CD4-positive, CD25-positive, alpha-beta regulatory T cell (primary cell): Measurements from ENCODE around the gene LRRC73. TPM values are rescaled to one million over a fixed set of nuclear protein-coding genes. Genes with fewer than 3 reads are reported as not detected.

ENCODE experiments used
- ATAC-seq, 2 donors: fragments of 150-1000 bp; cut with Tn5 transposase; one replicate each; pipeline ENCODE4 v1.10.0; 2021; ENCODE audit warnings: low read depth in 2 of 2, moderate number of reproducible peaks in 2 of 2, moderate library complexity in 1 of 2
- DNase-seq, 3 donors: peaks; one replicate each; pipeline versions ENCODE4 v3.0.0 to v3.0.0-alpha.2; 2012 to 2022; ENCODE audit warnings: mixed read lengths in 1 of 3
- H3K27ac ChIP-seq: one replicate; pipeline ENCODE4 v1.7.0; 2013; ENCODE audit warnings: mild to moderate bottlenecking, low read length; ENCODE audit not compliant: insufficient read depth, poor library complexity, severe bottlenecking
- H3K27me3 ChIP-seq: one replicate; pipeline ENCODE4 v1.7.0; 2013; ENCODE audit warnings: low read length; ENCODE audit not compliant: control insufficient read depth, insufficient read depth
- H3K36me3 ChIP-seq: one replicate; pipeline ENCODE4 v1.7.0; 2013; ENCODE audit warnings: mild to moderate bottlenecking, low read length, moderate library complexity; ENCODE audit not compliant: control insufficient read depth, insufficient read depth
- H3K4me1 ChIP-seq: 2 replicates; pipeline ENCODE4 v1.7.0; 2013; ENCODE audit warnings: mild to moderate bottlenecking, low read length; ENCODE audit not compliant: insufficient read depth, control insufficient read depth, poor library complexity, severe bottlenecking
- H3K4me3 ChIP-seq: one replicate; pipeline ENCODE4 v1.7.0; 2013; ENCODE audit warnings: low read depth, mild to moderate bottlenecking, low read length, moderate library complexity
- H3K9me3 ChIP-seq, 2 experiments: 1 replicate in 1 of 2; 2 replicates in 1 of 2; pipeline ENCODE4 v1.7.0; 2013; ENCODE audit warnings: low read length in 2 of 2, mild to moderate bottlenecking in 1 of 2, moderate library complexity in 1 of 2; ENCODE audit not compliant: control insufficient read depth in 2 of 2
- H3K27ac Mint-ChIP-seq, 3 donors: one replicate each; pipeline ENCODE4 v1.8.0; 2020 to 2022; ENCODE audit warnings: mild to moderate bottlenecking in 3 of 3, mixed read lengths in 3 of 3, moderate library complexity in 2 of 3
- H3K27me3 Mint-ChIP-seq: one replicate; pipeline ENCODE4 v1.8.0; 2022; ENCODE audit warnings: mild to moderate bottlenecking, mixed read lengths
- H3K36me3 Mint-ChIP-seq: one replicate; pipeline ENCODE4 v1.8.0; 2020; ENCODE audit warnings: mixed read lengths
- H3K4me1 Mint-ChIP-seq, 4 donors: one replicate each; pipeline ENCODE4 v1.8.0; 2020 to 2022; ENCODE audit warnings: mixed read lengths in 4 of 4, mild to moderate bottlenecking in 1 of 4
- H3K4me3 Mint-ChIP-seq, 4 donors: one replicate each; pipeline ENCODE4 v1.8.0; 2020 to 2022; ENCODE audit warnings: mild to moderate bottlenecking in 4 of 4, mixed read lengths in 4 of 4, moderate library complexity in 3 of 4
- H3K9me3 Mint-ChIP-seq, 7 donors: one replicate each; pipeline ENCODE4 v1.8.0; 2020 to 2022; ENCODE audit warnings: mixed read lengths in 7 of 7, mild to moderate bottlenecking in 3 of 7, moderate library complexity in 2 of 7
- polyA plus RNA-seq, 4 donors: library from polyadenylated mRNA; unstranded; fragments of 300-500 nt; fragmentation: Illumina TruSeq; gene quantifications; one replicate each; pipeline ENCODE4 v1.2.3, GENCODE V29; 2021
- total RNA-seq: library from RNA; stranded (reverse); gene quantifications from one replicate; pipeline ENCODE4 v1.2.3, GENCODE V29; 2022

Gene LRRC73
- total and polyA plus RNA-seq, 5 donors from 2014 or later: 0.30 TPM; not detected in 4

DNA sequence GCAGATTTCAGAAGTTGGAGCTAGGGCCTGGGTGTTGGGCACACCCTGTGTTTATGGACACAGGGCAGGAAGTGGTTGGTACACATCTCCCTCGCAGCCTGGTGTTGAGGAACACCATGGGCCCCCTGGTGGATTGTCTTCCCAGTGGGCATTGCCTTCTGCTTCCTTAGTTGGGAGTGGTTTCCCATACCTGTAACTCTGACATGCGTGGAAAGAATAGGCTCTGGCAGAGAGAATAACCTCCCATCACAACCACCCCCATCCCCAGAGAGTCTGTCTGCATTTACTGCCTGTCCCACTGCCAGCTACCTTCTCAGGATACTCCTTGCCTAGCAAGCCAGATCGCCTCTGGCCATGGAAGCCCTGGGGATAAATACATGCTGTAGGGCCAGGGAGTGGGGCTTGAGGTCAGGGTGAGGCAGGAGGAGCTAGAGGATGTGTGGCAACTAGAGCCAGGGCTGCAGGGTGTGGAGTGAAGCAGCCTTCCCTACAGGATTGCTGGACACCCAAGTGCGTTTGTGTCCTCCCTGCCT is 14.7 kb downstream of the LRRC73 start:
- Histone ChIP-seq H3K27ac (peak overlapping the region; percentile 16), H3K36me3 (peaks cover 22% of the 10 kb centered on the region), H3K4me1 (peaks cover 25% of the 10 kb centered on the region), H3K27me3 (no peaks in the 10 kb centered on the region), H3K9me3 (no peaks in the 10 kb centered on the region), H3K4me3 (no peak overlapping the region)
- Mint-ChIP-seq H3K27me3 (no peaks in the 10 kb centered on the region), H3K9me3 (no peaks in the 10 kb centered on the region), H3K27ac (peak overlapping the region; percentile 88 to 94 (median 93)), H3K4me1 (peaks cover 4 to 37% (median 23%) of the 10 kb centered on the region in 4 donors), H3K4me3 (peak overlapping the region in 3 of 4 donors; percentile 6 to 64 (median 46)), H3K36me3 (peaks cover 13% of the 10 kb centered on the region)
- DNase-seq (peak in 2 of 3 donors; percentile 23 to 62), ATAC-seq (peak; percentile 61 to 72)

DNA sequence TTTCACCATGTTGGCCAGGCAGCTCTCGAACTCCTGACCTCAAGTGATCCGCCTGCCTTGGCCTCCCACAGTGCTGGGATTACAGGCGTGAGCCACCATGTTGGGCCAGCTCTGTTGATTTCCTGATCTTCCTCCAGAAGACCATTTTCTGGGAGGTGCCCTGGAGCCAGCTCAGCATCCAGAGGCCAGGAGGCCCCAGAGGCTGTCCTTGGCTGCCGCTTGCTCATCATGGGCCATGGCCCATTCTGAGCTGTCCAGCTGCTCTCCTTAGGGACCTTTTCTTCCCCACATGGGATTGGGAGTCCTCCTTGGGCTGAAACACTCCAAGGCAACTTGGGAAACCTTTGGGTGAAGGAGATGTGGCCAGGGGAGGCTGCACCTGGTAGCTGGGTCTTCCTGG is 15.4 kb downstream of the LRRC73 start:
- Mint-ChIP-seq H3K27me3 (no peaks in the 10 kb centered on the region), H3K27ac (peak overlapping the region in 2 of 3 donors; percentile 88 to 94), H3K9me3 (no peaks in the 10 kb centered on the region), H3K36me3 (peaks cover 17% of the 10 kb centered on the region), H3K4me3 (peak overlapping the region in 1 of 4 donors; percentile 27), H3K4me1 (peaks cover 4 to 43% (median 23%) of the 10 kb centered on the region in 4 donors)
- H3K36me3 ChIP-seq: peaks cover 17% of the 10 kb centered on the region
- H3K27ac ChIP-seq: no peak overlapping the region
- DNase-seq (no peak), ATAC-seq (no peak)
- H3K4me3 ChIP-seq: no peak overlapping the region
- H3K9me3 ChIP-seq: no peaks in the 10 kb centered on the region
- peaks cover 25% of the 10 kb centered on the region for H3K4me1 ChIP-seq
- H3K27me3 ChIP-seq: no peaks in the 10 kb centered on the region

GRCh38 chr6:43494321-43494720 is 15.8 kb downstream of the LRRC73 start:
- peak overlapping the region; percentile 70 to 94 (median 88) for H3K27ac Mint-ChIP-seq
- H3K9me3 Mint-ChIP-seq: no peaks in the 10 kb centered on the region
- Histone ChIP-seq H3K27me3 (no peaks in the 10 kb centered on the region), H3K36me3 (peaks cover 17% of the 10 kb centered on the region), H3K9me3 (no peaks in the 10 kb centered on the region), H3K4me1 (peaks cover 25% of the 10 kb centered on the region), H3K4me3 (no peak overlapping the region), H3K27ac (no peak overlapping the region)
- ATAC-seq (no peak), DNase-seq (no peak)
- H3K4me1 Mint-ChIP-seq: peaks cover 4 to 43% (median 23%) of the 10 kb centered on the region in 4 donors
- peak overlapping the region in 2 of 4 donors; percentile 27 to 52 for H3K4me3 Mint-ChIP-seq
- peaks cover 14% of the 10 kb centered on the region for H3K36me3 Mint-ChIP-seq
- H3K27me3 Mint-ChIP-seq: no peaks in the 10 kb centered on the region

DNA sequence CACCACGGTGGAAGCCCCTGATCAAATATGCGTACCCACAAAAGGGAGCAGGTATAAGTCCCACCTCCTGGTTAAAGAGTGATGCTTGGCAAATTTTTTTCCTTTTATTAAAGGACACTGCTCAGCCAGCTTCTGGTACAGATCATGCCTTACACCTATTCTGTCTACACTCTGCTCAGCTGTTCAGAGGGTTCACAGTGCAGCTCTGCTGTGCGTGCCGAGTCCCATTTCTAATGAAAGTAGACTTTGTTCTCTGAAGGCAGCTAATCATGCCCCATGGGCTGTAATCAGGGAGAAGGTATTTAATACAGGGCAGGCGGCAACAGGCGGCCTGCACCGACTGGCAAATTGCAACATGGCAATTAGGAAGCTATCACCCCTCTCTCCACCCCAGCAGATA is 16.3 kb downstream of the LRRC73 start:
- no peaks in the 10 kb centered on the region for H3K27me3 Mint-ChIP-seq
- H3K36me3 Mint-ChIP-seq: peaks cover 13% of the 10 kb centered on the region
- no peaks in the 10 kb centered on the region for H3K9me3 Mint-ChIP-seq
- ATAC-seq (no peak), DNase-seq (no peak)
- H3K27ac Mint-ChIP-seq: peak overlapping the region; percentile 60 to 70 (median 61)
- H3K36me3 ChIP-seq: peaks cover 13% of the 10 kb centered on the region
- H3K4me3 ChIP-seq: no peak overlapping the region
- H3K4me1 ChIP-seq: peaks cover 25% of the 10 kb centered on the region
- no peak overlapping the region for H3K27ac ChIP-seq
- H3K4me1 Mint-ChIP-seq: peaks cover 4 to 46% (median 25%) of the 10 kb centered on the region in 4 donors
- no peaks in the 10 kb centered on the region for H3K27me3 ChIP-seq
- no peaks in the 10 kb centered on the region for H3K9me3 ChIP-seq
- peak overlapping the region in 1 of 4 donors; percentile 52 for H3K4me3 Mint-ChIP-seq

DNA sequence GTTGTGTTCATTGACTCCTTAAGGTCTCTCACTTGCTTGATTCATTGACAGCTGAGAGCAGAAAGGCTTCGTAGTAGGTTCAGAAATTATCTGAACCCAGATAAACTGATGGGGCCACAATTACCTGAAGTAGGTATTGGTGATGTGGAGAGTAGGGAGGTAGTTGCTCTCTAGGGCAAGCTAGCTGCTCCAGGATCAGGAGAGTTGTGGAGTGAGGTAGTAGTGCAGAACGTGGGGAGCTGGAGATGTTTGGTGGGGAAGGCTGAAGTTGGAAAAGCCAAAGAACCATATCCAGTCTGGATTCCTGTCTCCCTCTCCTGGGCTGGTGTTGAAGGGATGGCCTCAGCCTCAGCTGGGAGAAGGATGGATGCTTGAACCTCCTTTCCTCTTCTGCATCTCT is 16.9 kb downstream of the LRRC73 start:
- Histone ChIP-seq H3K27ac (no peak overlapping the region), H3K4me3 (no peak overlapping the region), H3K36me3 (peaks cover 8% of the 10 kb centered on the region), H3K27me3 (no peaks in the 10 kb centered on the region), H3K9me3 (no peaks in the 10 kb centered on the region), H3K4me1 (peaks cover 25% of the 10 kb centered on the region)
- DNase-seq (no peak), ATAC-seq (no peak)
- H3K4me1 Mint-ChIP-seq: peaks cover 4 to 47% (median 26%) of the 10 kb centered on the region in 4 donors
- H3K27ac Mint-ChIP-seq: peak overlapping the region in 1 of 3 donors; percentile 81
- no peaks in the 10 kb centered on the region for H3K9me3 Mint-ChIP-seq
- peak overlapping the region in 1 of 4 donors; percentile 3 for H3K4me3 Mint-ChIP-seq
- peaks cover 9% of the 10 kb centered on the region for H3K36me3 Mint-ChIP-seq
- no peaks in the 10 kb centered on the region for H3K27me3 Mint-ChIP-seq

- DNase-seq (no peak), ATAC-seq (no peak)
- Mint-ChIP-seq H3K4me1 (peaks cover 4 to 49% (median 27%) of the 10 kb centered on the region in 4 donors), H3K27ac (peak overlapping the region in 1 of 3 donors; percentile 81), H3K4me3 (peak overlapping the region in 1 of 4 donors; percentile 21), H3K36me3 (peaks cover 8% of the 10 kb centered on the region), H3K27me3 (no peaks in the 10 kb centered on the region), H3K9me3 (no peaks in the 10 kb centered on the region)
- no peaks in the 10 kb centered on the region for H3K27me3 ChIP-seq
- H3K27ac ChIP-seq: no peak overlapping the region
- H3K4me3 ChIP-seq: no peak overlapping the region
- H3K36me3 ChIP-seq: peaks cover 8% of the 10 kb centered on the region
- H3K9me3 ChIP-seq: no peaks in the 10 kb centered on the region
- peaks cover 25% of the 10 kb centered on the region for H3K4me1 ChIP-seq
Observed at GRCh38 chr6:43492673-43493072, 17.5 kb downstream of the LRRC73 start.

GRCh38 chr6:43491750-43492661 is 18.1 kb downstream of the LRRC73 start:
- H3K9me3 ChIP-seq: no peaks in the 10 kb centered on the region
- no peak overlapping the region for H3K27ac ChIP-seq
- H3K4me1 Mint-ChIP-seq: peaks cover 4 to 49% (median 27%) of the 10 kb centered on the region in 4 donors
- no peaks in the 10 kb centered on the region for H3K9me3 Mint-ChIP-seq
- H3K27me3 Mint-ChIP-seq: no peaks in the 10 kb centered on the region
- no peak for ATAC-seq
- peak overlapping the region in 1 of 4 donors; percentile 21 for H3K4me3 Mint-ChIP-seq
- no peak for DNase-seq
- peaks cover 25% of the 10 kb centered on the region for H3K4me1 ChIP-seq
- no peaks in the 10 kb centered on the region for H3K27me3 ChIP-seq
- H3K36me3 Mint-ChIP-seq: peaks cover 8% of the 10 kb centered on the region
- H3K36me3 ChIP-seq: peaks cover 8% of the 10 kb centered on the region
- peak overlapping the region in 1 of 3 donors; percentile 81 for H3K27ac Mint-ChIP-seq
- no peak overlapping the region for H3K4me3 ChIP-seq
